8988T (cell line): ENCODE data around the gene ZG16B.
A peak's percentile ranks its signal among the peaks of the same experiment; 100 is the strongest.

ENCODE experiments used
- DNase-seq: peaks from one replicate; pipeline ENCODE4 v3.0.0; 2011

Gene ZG16B

GRCh38 chr16:2825906-2826305, 4.2 kb upstream of the ZG16B start:
- DNase-seq: no peak

- DNase-seq: no peak
Observed at GRCh38 chr16:2826591-2827373, 3.3 kb upstream of the ZG16B start.

GRCh38 chr16:2827374-2827791, 2.7 kb upstream of the ZG16B start:
- DNase-seq: no peak

- no peak for DNase-seq
Observed at GRCh38 chr16:2827831-2828520, 2.1 kb upstream of the ZG16B start.

- DNase-seq: no peak
Observed at GRCh38 chr16:2828521-2828840, 1.6 kb upstream of the ZG16B start.

- DNase-seq: no peak
Observed at GRCh38 chr16:2828876-2829430, 1.1 kb upstream of the ZG16B start.

GRCh38 chr16:2830355-2830695, 222 bp downstream of the ZG16B start:
- no peak for DNase-seq

- DNase-seq: no peak
Observed at GRCh38 chr16:2831203-2831602, 1.1 kb downstream of the ZG16B start.

GRCh38 chr16:2833776-2834175, 3.7 kb downstream of the ZG16B start:
- no peak for DNase-seq

- DNase-seq: no peak
Observed at GRCh38 chr16:2834968-2835367, 4.9 kb downstream of the ZG16B start.

- peak; percentile 82 for DNase-seq
Observed at GRCh38 chr16:2835638-2836493, 5.8 kb downstream of the ZG16B start.

GRCh38 chr16:2836646-2837508, 6.8 kb downstream of the ZG16B start:
- DNase-seq: no peak

GRCh38 chr16:2838928-2839327, 8.8 kb downstream of the ZG16B start:
- DNase-seq: peak; percentile 80

- no peak for DNase-seq
Observed at GRCh38 chr16:2839650-2840450, 9.7 kb downstream of the ZG16B start.

GRCh38 chr16:2840914-2841313, 10.8 kb downstream of the ZG16B start:
- no peak for DNase-seq

- no peak for DNase-seq
Observed at GRCh38 chr16:2841606-2842339, 11.7 kb downstream of the ZG16B start.

- DNase-seq: peak; percentile 55
Observed at GRCh38 chr16:2842340-2843000, 12.4 kb downstream of the ZG16B start.

GRCh38 chr16:2843526-2843925, 13.4 kb downstream of the ZG16B start:
- DNase-seq: no peak

- no peak for DNase-seq
Observed at GRCh38 chr16:2845116-2845515, 15.0 kb downstream of the ZG16B start.
